SK-N-SH (cell line): Measurements from ENCODE around the gene RUFY2. TPM values are rescaled to one million over a fixed set of nuclear protein-coding genes. Genes with fewer than 3 reads are reported as not detected.

Source experiments
- CTCF ChIA-PET: fragments of 300-600, 350-600 bp; formaldehyde crosslinking; extraction: SDS; loops from one replicate; lab custom pipeline; 2021; lab: Yijun Ruan, JAX
- POLR2A ChIA-PET: fragments of 350-600 bp; sonication (Branson Sonifier 250); formaldehyde crosslinking; extraction: SDS; loops from one replicate; lab custom pipeline; 2020; ENCODE audit warnings: antibody characterized with exemption, inconsistent platforms; lab: Yijun Ruan, JAX
- DNase-seq: peaks from one replicate; pipeline ENCODE4 v3.0.0; 2012
- H2AFZ ChIP-seq: fragments of 200-600 bp; sonication (generic); 2 replicates; pipeline ENCODE4 v1.8.1; 2016; ENCODE audit warnings: antibody characterized with exemption, mild to moderate bottlenecking, low read depth
- H3F3A ChIP-seq: fragments of 200-600 bp; sonication (generic); replicated peaks from 2 replicates; pipeline ENCODE3; 2016; ENCODE audit warnings: antibody characterized with exemption, mild to moderate bottlenecking; ENCODE audit not compliant: insufficient read depth
- H3K27ac ChIP-seq, 2 experiments: fragments of 200-500 bp in 1 of 2; fragments of 200-600 bp in 1 of 2; sonication (Bioruptor generic) in 1 of 2; sonication (generic), shearing (Covaris generic) in 1 of 2; 2 replicates each; pipeline versions ENCODE4 v1.5.1 to v1.6.1; 2014 to 2016; ENCODE audit warnings: low read depth in 2 of 2, inconsistent platforms in 1 of 2, low read length in 1 of 2, mild to moderate bottlenecking in 1 of 2, mixed read lengths in 1 of 2
- H3K27me3 ChIP-seq: fragments of 200-600 bp; sonication (generic), shearing (Covaris generic); 2 replicates; pipeline ENCODE4 v1.6.1; 2016; ENCODE audit warnings: mixed run types; ENCODE audit not compliant: insufficient read depth
- H3K36me3 ChIP-seq, 2 experiments: fragments of 200-500 bp in 1 of 2; fragments of 200-600 bp in 1 of 2; sonication (Bioruptor generic) in 1 of 2; sonication (generic) in 1 of 2; replicated peaks in 1 of 2; 2 replicates each; pipeline versions ENCODE3 to v1.5.1; 2014 to 2016; ENCODE audit warnings: low read length in 1 of 2, mild to moderate bottlenecking in 1 of 2; ENCODE audit not compliant: insufficient read depth in 2 of 2, control insufficient read depth in 1 of 2
- H3K4me1 ChIP-seq, 2 experiments: fragments of 200-500 bp in 1 of 2; fragments of 200-600 bp in 1 of 2; sonication (Bioruptor generic) in 1 of 2; sonication (generic), shearing (Covaris generic) in 1 of 2; 2 replicates each; pipeline versions ENCODE4 v1.5.1 to v1.6.1; 2014 to 2016; ENCODE audit warnings: low read depth in 1 of 2, low read length in 1 of 2, mixed run types in 1 of 2; ENCODE audit not compliant: insufficient read depth in 2 of 2, control insufficient read depth in 1 of 2
- H3K4me2 ChIP-seq: fragments of 200-600 bp; sonication (generic), shearing (Covaris generic); 2 replicates; pipeline ENCODE4 v1.6.1; 2017; ENCODE audit warnings: mixed run types
- H3K4me3 ChIP-seq, 2 experiments: fragments of 200-500 bp in 1 of 2; fragments of 200-600 bp in 1 of 2; sonication (Bioruptor generic) in 1 of 2; sonication (generic), shearing (Covaris generic) in 1 of 2; 2 replicates each; pipeline versions ENCODE4 v1.5.1 to v1.8.1; 2014 to 2016; ENCODE audit warnings: low read depth in 2 of 2, inconsistent platforms in 1 of 2, low read length in 1 of 2, mild to moderate bottlenecking in 1 of 2, mixed read lengths in 1 of 2, moderate library complexity in 1 of 2
- H3K79me2 ChIP-seq: fragments of 200-600 bp; sonication (generic); 2 replicates; pipeline ENCODE4 v1.8.1; 2017; ENCODE audit warnings: mild to moderate bottlenecking; ENCODE audit not compliant: insufficient read depth
- H3K9ac ChIP-seq: fragments of 200-600 bp; sonication (generic); 2 replicates; pipeline ENCODE4 v1.6.1; 2017; ENCODE audit warnings: mixed run types
- H3K9me2 ChIP-seq: fragments of 200-600 bp; sonication (generic); 2 replicates; pipeline ENCODE4 v1.6.1; 2017; ENCODE audit warnings: mixed run types
- H3K9me3 ChIP-seq: fragments of 200-600 bp; sonication (generic); 2 replicates; pipeline ENCODE4 v1.6.1; 2017; ENCODE audit warnings: mixed run types, mild to moderate bottlenecking, moderate library complexity
- H4K20me1 ChIP-seq: fragments of 200-600 bp; sonication (generic); 2 replicates; pipeline ENCODE4 v1.6.1; 2017; ENCODE audit warnings: mild to moderate bottlenecking, mixed run types; ENCODE audit not compliant: insufficient read depth
- CHD2 ChIP-seq: fragments of 150-350 bp; IDR thresholded peaks from 2 replicates; pipeline ENCODE4 v1.6.1; 2018; ENCODE audit warnings: low read length; ENCODE audit not compliant: partially characterized antibody
- ELF1 ChIP-seq: IDR thresholded peaks from 2 replicates; pipeline ENCODE4 v1.4.0; 2012
- EZH2phosphoT487 ChIP-seq: fragments of 200-600 bp; sonication (generic); IDR thresholded peaks from 2 replicates; pipeline ENCODE4 v1.6.1; 2017; ENCODE audit warnings: low read depth, mixed run types, mild to moderate bottlenecking, antibody characterized with exemption, moderate library complexity, borderline replicate concordance
- FOSL2 ChIP-seq: IDR thresholded peaks from 2 replicates; pipeline ENCODE4 v1.4.0; 2012; ENCODE audit warnings: low read depth, mild to moderate bottlenecking, moderate library complexity, borderline replicate concordance
- FOXM1 ChIP-seq: IDR thresholded peaks from 2 replicates; pipeline ENCODE4 v1.4.0; 2012; ENCODE audit warnings: low read depth, mild to moderate bottlenecking
- GATA2 ChIP-seq: sonication (generic); formaldehyde crosslinking; IDR thresholded peaks from 2 replicates; pipeline ENCODE4 v1.5.0; 2020; ENCODE audit warnings: mild to moderate bottlenecking, missing genetic modification reagents
- MXI1 ChIP-seq: IDR thresholded peaks from 2 replicates; pipeline ENCODE4 v1.6.1; 2012; ENCODE audit warnings: mild to moderate bottlenecking, low read depth, low read length, improper control_type of control experiment
- NRF1 ChIP-seq: IDR thresholded peaks from 2 replicates; pipeline ENCODE4 v1.6.1; 2012; ENCODE audit warnings: low read depth, mild to moderate bottlenecking, low read length
- POLR2AphosphoS5 ChIP-seq: IDR thresholded peaks from 2 replicates; pipeline ENCODE4 v1.6.1; 2012; ENCODE audit warnings: low read depth, low read length
- RAD21 ChIP-seq: IDR thresholded peaks from 2 replicates; pipeline ENCODE4 v1.6.1; 2012; ENCODE audit warnings: mild to moderate bottlenecking, low read length
- RCOR1 ChIP-seq: fragments of 150-350 bp; IDR thresholded peaks from 2 replicates; pipeline ENCODE4 v1.6.1; 2017; ENCODE audit warnings: antibody characterized with exemption, low read length
- SMC3 ChIP-seq: IDR thresholded peaks from 2 replicates; pipeline ENCODE4 v1.6.1; 2012; ENCODE audit warnings: low read depth, low read length, improper control_type of control experiment
- TAF1 ChIP-seq: IDR thresholded peaks from 2 replicates; pipeline ENCODE4 v1.6.1; 2012; ENCODE audit warnings: low read depth, mild to moderate bottlenecking, low read length, moderate library complexity, borderline replicate concordance
- TCF12 ChIP-seq: IDR thresholded peaks from 2 replicates; pipeline ENCODE4 v1.4.0; 2012
- YY1 ChIP-seq: IDR thresholded peaks from 2 replicates; pipeline ENCODE4 v1.4.0; 2012; ENCODE audit warnings: low read depth, mild to moderate bottlenecking
- WGBS: methylation state at CpG from one replicate; pipeline ENCODE4 v1.1.6; 2017; ENCODE audit warnings: low lambda C conversion rate; 5-methylcytosine and 5-hydroxymethylcytosine counted together
- polyA plus RNA-seq, 3 experiments: library from polyadenylated mRNA; depleted of rRNA; stranded (reverse); fragments of >200 nt; gene quantifications; 2 replicates each; pipeline ENCODE4 v1.2.3, GENCODE V29; 2012
- TF ChIP-seq, protein P1 (sequence below): IDR thresholded peaks from 2 replicates; pipeline ENCODE4 v1.4.0; 2012; ENCODE audit warnings: low read depth
- TF ChIP-seq, protein P2 (sequence below): IDR thresholded peaks from 2 replicates; pipeline ENCODE4 v1.6.1; 2012; ENCODE audit warnings: mild to moderate bottlenecking, low read depth, low read length, moderate library complexity
- TF ChIP-seq, protein P3 (sequence below): IDR thresholded peaks from 2 replicates; pipeline ENCODE4 v1.4.0; 2012; ENCODE audit warnings: low read depth, borderline replicate concordance

The RUFY2 gene
- polyA plus RNA-seq, 1 of the 3 experiments (the other 2 are of a cell fraction), result 6.2 TPM

DNA sequence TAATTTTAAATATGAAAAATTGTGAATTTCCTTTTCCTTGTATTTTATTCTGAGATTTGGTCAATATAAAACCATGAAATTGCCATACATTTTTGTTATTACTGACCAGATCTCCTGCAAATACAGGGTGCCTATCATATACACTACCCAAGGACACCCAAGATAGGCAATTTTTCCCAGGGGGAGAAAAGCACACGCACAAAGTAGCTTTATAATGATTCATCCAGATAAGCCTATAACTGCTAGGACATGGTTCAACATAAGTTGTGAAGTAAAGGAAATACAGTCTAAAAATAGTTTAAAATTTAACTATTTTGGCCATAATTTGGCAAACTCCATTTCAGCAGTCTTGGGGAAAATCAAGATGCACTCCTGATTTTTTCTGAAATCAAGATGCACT lies 4.8 kb downstream of the RUFY2 start:
- 89% methylated on average over 1 of the region's 1 CpG for WGBS
- Histone ChIP-seq H3K9me3 (no peaks in the 10 kb centered on the region), H3K27me3 (no peaks in the 10 kb centered on the region), H4K20me1 (peaks cover 20% of the 10 kb centered on the region), H3K4me2 (no peak overlapping the region), H3K4me3 (no peak overlapping the region), H3K9ac (no peak overlapping the region), H3K9me2 (no peaks in the 10 kb centered on the region), H3F3A (peaks cover 6% of the 10 kb centered on the region), H3K27ac (no peak overlapping the region)
- DNase-seq, result no peak
- POLR2A ChIA-PET, result no interaction called here
- CTCF ChIA-PET, result no interaction called here
- no peak for TF ChIP-seq CHD2
- no peak for TF ChIP-seq YY1
- no peak for TF ChIP-seq FOXM1
- TF ChIP-seq FOSL2, result no peak
- no peak for TF ChIP-seq EZH2phosphoT487
- no peak for TF ChIP-seq RCOR1
- TF ChIP-seq SMC3, result no peak
- TF ChIP-seq ELF1, result no peak
- TF ChIP-seq, protein P1, sequence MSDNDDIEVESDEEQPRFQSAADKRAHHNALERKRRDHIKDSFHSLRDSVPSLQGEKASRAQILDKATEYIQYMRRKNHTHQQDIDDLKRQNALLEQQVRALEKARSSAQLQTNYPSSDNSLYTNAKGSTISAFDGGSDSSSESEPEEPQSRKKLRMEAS, result no peak
- TF ChIP-seq NRF1, result no peak
- TF ChIP-seq RAD21, result no peak
- TF ChIP-seq TCF12, result no peak
- TF ChIP-seq, protein P2, sequence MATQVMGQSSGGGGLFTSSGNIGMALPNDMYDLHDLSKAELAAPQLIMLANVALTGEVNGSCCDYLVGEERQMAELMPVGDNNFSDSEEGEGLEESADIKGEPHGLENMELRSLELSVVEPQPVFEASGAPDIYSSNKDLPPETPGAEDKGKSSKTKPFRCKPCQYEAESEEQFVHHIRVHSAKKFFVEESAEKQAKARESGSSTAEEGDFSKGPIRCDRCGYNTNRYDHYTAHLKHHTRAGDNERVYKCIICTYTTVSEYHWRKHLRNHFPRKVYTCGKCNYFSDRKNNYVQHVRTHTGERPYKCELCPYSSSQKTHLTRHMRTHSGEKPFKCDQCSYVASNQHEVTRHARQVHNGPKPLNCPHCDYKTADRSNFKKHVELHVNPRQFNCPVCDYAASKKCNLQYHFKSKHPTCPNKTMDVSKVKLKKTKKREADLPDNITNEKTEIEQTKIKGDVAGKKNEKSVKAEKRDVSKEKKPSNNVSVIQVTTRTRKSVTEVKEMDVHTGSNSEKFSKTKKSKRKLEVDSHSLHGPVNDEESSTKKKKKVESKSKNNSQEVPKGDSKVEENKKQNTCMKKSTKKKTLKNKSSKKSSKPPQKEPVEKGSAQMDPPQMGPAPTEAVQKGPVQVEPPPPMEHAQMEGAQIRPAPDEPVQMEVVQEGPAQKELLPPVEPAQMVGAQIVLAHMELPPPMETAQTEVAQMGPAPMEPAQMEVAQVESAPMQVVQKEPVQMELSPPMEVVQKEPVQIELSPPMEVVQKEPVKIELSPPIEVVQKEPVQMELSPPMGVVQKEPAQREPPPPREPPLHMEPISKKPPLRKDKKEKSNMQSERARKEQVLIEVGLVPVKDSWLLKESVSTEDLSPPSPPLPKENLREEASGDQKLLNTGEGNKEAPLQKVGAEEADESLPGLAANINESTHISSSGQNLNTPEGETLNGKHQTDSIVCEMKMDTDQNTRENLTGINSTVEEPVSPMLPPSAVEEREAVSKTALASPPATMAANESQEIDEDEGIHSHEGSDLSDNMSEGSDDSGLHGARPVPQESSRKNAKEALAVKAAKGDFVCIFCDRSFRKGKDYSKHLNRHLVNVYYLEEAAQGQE, result no peak
- TF ChIP-seq MXI1, result no peak
- TF ChIP-seq GATA2 (CRISPR knock-in tag), result no peak
- no peak for TF ChIP-seq POLR2AphosphoS5
- TF ChIP-seq, protein P3, sequence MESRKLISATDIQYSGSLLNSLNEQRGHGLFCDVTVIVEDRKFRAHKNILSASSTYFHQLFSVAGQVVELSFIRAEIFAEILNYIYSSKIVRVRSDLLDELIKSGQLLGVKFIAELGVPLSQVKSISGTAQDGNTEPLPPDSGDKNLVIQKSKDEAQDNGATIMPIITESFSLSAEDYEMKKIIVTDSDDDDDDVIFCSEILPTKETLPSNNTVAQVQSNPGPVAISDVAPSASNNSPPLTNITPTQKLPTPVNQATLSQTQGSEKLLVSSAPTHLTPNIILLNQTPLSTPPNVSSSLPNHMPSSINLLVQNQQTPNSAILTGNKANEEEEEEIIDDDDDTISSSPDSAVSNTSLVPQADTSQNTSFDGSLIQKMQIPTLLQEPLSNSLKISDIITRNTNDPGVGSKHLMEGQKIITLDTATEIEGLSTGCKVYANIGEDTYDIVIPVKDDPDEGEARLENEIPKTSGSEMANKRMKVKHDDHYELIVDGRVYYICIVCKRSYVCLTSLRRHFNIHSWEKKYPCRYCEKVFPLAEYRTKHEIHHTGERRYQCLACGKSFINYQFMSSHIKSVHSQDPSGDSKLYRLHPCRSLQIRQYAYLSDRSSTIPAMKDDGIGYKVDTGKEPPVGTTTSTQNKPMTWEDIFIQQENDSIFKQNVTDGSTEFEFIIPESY, result no peak
- TF ChIP-seq TAF1, result no peak
- TF ChIP-seq, all 33 proteins: peak for 0
- peaks cover 0 to 5% of the 10 kb centered on the region in 2 experiments; a peak in 1 of 4 replicates for H3K4me1 ChIP-seq
- H2AFZ ChIP-seq, result no peak overlapping the region
- H3K79me2 ChIP-seq, result peaks cover 92% of the 10 kb centered on the region
- H3K36me3 ChIP-seq, result peaks cover 7 to 40% of the 10 kb centered on the region in 2 experiments
